Subcutaneous adipose tissue (tissue), 4 donors: ENCODE measurements around the gene OMG. TPM values are rescaled to one million over a fixed set of nuclear protein-coding genes. Genes with fewer than 3 reads are reported as not detected.

Experiments
- total RNA-seq, 4 donors: library from RNA; depleted of rRNA; stranded (reverse); fragments of >200 nt; gene quantifications; one replicate each; pipeline ENCODE4 v1.1.0, GENCODE V29; 2016
- TF ChIP-seq, protein P1 (sequence below): fragments of 450-650 bp; IDR thresholded peaks from one replicate; pipeline ENCODE4 v1.5.1; 2016; ENCODE audit warnings: low read depth, mild to moderate bottlenecking, control low read depth, antibody characterized with exemption, moderate library complexity

Gene OMG
- total RNA-seq, 4 donors from 2014 or later: 6.5 TPM; not detected in 3

DNA sequence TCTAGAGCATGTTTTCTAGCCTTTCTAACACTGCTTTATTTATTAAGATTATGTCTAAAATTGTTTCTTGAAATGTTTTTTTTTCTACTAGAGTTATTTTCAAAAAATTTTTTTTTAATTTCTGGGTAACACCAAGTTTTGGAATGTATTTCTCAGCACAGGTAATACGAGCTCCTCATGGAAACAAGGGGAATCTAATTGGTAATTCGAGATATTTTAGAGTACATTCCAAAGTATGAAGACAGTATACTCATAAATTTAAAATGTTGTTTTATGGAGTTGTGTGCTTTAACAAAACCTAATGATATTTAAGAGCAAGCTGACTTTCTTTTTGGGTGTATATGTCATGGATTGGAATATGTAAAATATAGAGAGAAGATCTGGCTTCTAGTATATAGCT is 42.4 kb downstream of the OMG start:
- TF ChIP-seq, protein P1, sequence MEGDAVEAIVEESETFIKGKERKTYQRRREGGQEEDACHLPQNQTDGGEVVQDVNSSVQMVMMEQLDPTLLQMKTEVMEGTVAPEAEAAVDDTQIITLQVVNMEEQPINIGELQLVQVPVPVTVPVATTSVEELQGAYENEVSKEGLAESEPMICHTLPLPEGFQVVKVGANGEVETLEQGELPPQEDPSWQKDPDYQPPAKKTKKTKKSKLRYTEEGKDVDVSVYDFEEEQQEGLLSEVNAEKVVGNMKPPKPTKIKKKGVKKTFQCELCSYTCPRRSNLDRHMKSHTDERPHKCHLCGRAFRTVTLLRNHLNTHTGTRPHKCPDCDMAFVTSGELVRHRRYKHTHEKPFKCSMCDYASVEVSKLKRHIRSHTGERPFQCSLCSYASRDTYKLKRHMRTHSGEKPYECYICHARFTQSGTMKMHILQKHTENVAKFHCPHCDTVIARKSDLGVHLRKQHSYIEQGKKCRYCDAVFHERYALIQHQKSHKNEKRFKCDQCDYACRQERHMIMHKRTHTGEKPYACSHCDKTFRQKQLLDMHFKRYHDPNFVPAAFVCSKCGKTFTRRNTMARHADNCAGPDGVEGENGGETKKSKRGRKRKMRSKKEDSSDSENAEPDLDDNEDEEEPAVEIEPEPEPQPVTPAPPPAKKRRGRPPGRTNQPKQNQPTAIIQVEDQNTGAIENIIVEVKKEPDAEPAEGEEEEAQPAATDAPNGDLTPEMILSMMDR: no peak

DNA sequence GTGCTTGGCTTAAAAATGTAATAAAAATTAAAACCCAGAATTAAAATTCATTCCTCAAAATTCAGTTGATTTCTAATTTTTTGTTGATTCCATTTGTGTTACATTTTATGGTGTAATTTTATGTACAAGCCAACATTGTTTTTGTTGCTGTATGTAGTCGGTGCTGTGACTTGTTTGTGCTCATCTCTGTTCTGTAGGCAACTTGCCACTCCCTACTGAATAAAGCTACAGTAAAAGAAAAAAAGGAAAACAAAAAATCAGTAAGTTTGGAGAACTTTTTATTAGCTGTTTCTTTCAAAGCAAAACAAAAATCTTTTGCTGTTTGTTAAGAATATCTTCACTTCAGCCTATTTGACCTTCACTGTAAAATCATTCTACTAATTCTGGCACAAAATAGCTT is 44.3 kb downstream of the OMG start:
- TF ChIP-seq, protein P1: no peak

DNA sequence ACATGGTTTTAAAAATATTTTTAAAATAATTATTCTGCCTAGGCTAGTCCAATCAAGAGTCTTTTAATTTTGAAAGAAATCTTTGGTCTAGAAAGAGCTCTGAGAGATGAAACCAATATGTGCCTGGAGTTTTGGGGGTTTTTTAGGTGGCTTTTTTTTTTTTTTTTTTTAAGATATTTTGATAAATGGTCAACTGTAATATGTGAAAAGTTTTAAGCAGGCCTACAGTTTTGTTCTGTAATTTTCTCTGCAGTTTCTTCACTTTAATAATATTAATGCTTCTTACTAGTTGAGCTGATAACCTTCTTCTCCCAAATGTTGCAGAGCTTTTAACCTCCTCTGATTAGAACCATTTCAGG is 45.1 kb downstream of the OMG start:
- TF ChIP-seq, protein P1: no peak

DNA sequence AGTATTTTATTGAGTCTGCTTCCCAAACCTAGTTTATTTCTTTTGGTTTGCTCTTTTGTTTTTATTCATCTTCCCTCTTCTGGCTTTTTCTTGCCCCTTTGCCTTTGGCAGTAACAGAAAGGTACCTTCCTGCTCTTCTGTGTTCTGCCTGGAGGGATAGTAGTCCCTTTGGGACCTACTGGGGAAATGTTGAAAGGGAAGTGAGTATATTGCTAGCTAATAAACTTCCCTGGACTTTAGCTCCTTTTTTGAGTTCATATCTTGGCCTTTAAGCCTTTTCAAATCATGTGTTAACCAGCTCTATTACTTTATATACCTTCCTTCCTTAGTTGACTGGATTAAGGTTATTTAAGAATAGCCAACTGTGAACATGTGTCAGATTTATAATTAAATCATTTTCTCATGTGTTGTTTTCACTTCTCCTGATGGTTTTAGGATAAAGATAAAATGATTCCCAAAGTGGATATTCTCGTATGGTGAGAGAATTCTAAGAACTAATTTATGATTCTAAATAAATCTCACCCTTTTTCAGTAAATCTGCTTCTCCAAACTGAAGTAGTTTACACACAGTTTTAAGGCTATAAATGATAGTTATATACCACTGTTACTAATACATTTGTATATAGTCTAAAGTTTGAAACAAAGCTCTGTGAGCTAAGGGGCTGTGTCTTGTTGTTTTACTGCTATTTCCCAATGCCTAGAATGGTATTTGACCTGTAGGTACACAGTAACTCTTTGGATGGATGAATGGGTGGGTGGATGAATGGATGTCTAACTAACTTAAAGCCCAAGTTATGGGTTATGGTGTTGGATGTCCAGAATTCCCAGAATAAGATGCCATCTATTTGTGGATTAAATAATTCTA is 45.7 kb downstream of the OMG start:
- TF ChIP-seq, protein P1: no peak

DNA sequence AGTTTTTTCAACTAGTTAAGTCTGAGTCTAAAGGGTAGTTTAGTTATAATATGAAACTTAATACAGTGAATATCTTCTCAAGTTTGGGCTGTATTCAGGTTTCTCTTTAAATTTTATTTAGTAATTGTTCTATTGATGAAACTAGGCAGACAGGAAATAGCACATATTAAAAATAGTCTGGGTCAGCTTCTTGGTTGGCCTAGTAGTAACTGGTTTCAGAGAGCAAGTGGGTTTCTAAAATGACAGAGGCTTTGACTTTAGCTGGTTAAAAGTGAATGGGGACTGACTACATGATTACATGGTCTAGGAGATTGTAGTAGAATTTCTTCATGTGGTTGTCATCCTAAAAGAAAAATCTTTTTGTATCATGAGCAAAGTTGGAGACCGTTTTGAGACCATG is 46.8 kb downstream of the OMG start:
- TF ChIP-seq, protein P1: no peak

DNA sequence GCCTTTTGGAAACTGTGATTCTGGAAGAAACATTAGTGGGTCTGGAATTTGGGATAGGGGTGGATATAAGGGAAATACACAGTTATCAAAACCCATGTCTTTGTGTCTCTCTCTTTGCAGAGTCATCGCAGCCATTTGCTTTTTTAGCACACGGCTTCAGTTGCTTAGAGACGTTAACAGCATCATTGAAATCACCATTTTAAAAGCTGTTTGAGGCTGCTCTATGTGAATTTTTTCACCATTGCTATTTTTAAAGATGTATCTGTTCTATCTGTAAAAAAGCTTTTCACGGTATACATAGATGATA is 47.3 kb downstream of the OMG start:
- TF ChIP-seq, protein P1: no peak

DNA sequence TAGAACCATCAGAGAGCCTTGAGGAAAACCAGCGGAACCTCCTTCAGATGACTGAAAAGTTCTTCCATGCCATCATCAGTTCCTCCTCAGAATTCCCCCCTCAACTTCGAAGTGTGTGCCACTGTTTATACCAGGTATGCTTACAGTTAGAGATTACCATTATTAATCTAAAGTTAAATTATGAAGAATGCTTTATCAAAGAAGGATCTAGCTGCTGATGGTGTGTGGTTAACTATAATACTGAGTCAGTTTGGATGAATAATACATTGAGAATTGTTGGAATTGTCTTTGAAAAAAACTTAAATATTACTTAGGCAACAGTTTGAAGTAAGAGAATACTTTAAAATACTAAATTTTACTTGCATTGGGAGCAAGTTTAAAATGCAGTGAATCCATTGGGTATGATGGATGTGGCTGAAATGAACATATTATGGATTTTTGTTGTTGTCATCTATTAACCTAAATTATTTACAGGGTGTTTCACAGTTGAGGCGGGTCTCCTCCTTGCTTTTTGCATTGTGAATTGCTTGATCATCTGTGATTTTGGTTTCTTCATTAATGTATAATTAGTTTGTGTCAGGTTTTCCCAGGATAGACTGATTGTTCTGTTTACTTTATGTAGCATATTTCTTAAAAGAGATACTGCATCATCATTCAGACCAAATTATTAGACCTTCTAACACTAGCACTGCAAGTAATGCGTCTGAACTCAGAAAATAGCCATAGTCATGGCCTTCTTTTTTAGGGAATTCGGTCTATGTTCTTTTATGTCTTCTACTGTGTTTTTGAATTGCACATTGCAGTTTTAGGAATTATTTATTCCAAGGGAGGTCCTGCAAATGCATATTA is 47.8 kb downstream of the OMG start:
- TF ChIP-seq, protein P1: no peak
